BJ (cell line): ENCODE data around the gene CCDC17. TPM values are rescaled to one million over a fixed set of nuclear protein-coding genes. Genes with fewer than 3 reads are reported as not detected.
"Not testable (repeated sequence)": the region's sequence is repeated elsewhere in the genome, so short reads cannot be mapped to it uniquely, and the experiment has no call there.

Source experiments
- CTCF ChIA-PET: fragments of 350-600 bp; formaldehyde crosslinking; extraction: SDS; loops from one replicate; lab custom pipeline; 2021; ENCODE audit warnings: antibody characterized with exemption, inconsistent platforms; lab: Yijun Ruan, JAX
- POLR2A ChIA-PET: fragments of 300-600 bp; sonication (Branson Sonifier 250); formaldehyde crosslinking; extraction: SDS; loops from one replicate; lab custom pipeline; 2021; ENCODE audit warnings: antibody characterized with exemption; lab: Charles Lee
- DNase-seq: peaks from one replicate; pipeline ENCODE4 v3.0.0-alpha.2; 2011; ENCODE audit warnings: low read depth
- H3K27me3 ChIP-seq: 2 replicates; pipeline ENCODE4 v1.6.0; 2011; ENCODE audit warnings: low read length; ENCODE audit not compliant: control insufficient read depth, insufficient read depth
- H3K36me3 ChIP-seq: 2 replicates; pipeline ENCODE4 v1.5.1; 2011; ENCODE audit warnings: low read length; ENCODE audit not compliant: control insufficient read depth, insufficient read depth
- H3K4me3 ChIP-seq: 2 replicates; pipeline ENCODE4 v1.5.1; 2011; ENCODE audit warnings: low read depth, mild to moderate bottlenecking, control low read depth, low read length
- polyA plus RNA-seq: library from polyadenylated mRNA; depleted of rRNA; stranded (reverse); fragments of >200 nt; gene quantifications from 2 replicates; pipeline ENCODE4 v1.2.3, GENCODE V29; 2011
- TF ChIP-seq, protein P1 (sequence below): IDR thresholded peaks from 2 replicates; pipeline ENCODE4 v1.5.1; 2011; ENCODE audit warnings: low read depth, mild to moderate bottlenecking, control low read depth, inconsistent platforms, low read length, moderate library complexity; ENCODE audit not compliant: insufficient read depth

CCDC17 gene
- polyA plus RNA-seq, 1 experiment: 0.29 TPM

DNA sequence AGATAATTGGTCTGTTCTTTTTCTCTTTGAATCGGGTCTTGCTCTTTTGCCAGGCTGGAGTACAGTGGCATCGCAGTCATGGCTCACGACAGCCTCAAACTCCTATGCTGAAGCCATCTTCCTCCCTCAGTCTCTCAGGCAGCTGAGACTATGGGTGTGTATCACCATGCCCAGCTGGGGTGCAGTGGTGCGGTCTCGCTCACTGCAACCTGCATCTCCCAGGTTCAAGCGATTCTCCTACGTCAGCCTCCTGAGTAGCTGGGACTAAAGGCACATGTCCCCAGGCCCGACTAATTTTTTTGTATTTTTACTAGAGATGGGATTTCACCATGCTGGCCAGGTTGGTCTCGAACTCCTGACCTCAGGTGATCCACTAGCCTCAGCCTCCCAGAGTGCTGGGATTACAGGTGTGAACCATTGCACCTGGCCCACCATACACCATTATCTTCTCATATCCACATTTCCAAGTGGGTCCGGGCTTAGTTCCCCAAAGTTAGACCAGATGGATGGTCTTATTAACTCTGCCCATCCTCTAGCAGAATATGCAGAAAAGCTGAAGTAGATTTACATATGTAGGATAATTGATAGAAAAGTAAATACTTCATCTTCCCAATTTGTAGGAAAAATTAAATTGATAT lies 13.1 kb downstream of the CCDC17 start:
- no peak for DNase-seq
- TF ChIP-seq, protein P1, sequence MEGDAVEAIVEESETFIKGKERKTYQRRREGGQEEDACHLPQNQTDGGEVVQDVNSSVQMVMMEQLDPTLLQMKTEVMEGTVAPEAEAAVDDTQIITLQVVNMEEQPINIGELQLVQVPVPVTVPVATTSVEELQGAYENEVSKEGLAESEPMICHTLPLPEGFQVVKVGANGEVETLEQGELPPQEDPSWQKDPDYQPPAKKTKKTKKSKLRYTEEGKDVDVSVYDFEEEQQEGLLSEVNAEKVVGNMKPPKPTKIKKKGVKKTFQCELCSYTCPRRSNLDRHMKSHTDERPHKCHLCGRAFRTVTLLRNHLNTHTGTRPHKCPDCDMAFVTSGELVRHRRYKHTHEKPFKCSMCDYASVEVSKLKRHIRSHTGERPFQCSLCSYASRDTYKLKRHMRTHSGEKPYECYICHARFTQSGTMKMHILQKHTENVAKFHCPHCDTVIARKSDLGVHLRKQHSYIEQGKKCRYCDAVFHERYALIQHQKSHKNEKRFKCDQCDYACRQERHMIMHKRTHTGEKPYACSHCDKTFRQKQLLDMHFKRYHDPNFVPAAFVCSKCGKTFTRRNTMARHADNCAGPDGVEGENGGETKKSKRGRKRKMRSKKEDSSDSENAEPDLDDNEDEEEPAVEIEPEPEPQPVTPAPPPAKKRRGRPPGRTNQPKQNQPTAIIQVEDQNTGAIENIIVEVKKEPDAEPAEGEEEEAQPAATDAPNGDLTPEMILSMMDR: no peak
- Histone ChIP-seq H3K27me3 (no peaks in the 10 kb centered on the region), H3K4me3 (no peak overlapping the region), H3K36me3 (peaks cover 4% of the 10 kb centered on the region; the same call in 1 of the 2 replicates)
- ChIA-PET CTCF (interaction anchor here (0.6 to 1.0 kb wide), 2 partner anchors 10 to 20 kb away, joined by 3 read pairs; no protein-coding TSS in a partner anchor), POLR2A (no interaction called here)

DNA sequence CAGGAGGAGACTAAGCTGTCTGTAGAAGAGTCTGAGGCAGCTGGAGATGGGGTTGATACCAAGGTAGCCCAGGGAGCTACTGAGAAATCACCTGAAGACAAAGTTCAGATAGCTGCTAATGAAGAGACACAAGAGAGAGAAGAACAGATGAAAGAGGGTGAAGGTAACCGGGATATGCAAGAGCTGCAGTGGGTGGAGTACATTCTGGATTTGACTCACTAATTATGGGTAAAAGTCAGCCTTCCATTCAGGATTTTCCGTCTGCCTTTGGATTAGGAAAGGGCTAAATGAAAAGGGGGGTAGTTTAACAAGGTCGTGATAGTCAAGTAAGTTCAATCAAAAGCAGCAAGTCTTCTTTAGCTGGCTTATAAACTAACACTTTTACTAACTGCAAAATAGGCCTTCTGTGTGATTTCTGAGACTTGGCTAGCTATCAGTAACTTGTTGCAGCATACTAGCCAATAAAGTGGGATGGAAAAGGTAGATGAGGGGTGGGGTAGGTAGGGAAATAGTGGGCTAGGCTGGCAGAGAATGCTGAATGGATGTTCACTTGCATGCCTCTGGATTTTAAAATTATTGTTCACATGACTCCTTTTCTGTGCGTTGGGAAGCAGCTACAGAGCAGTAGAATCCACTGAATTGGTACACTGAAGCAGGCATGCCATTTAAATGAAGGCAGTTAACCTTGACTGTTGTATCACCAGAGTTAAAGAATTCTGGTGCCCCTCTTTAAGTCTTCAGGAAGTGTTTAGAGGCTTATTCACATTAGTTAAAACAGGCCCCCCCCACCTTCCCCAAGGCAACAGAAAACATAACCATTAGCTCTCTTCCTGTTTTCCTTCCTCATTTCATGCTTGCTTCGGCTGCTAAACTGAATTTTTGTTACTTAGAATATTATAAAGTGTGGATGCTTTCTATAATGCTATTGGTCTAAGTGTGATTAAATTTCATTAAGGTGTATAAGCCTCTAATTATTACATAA lies 15.4 kb downstream of the CCDC17 start:
- ChIA-PET CTCF (interaction anchor here (1.2 to 2.0 kb wide), 2 partner anchors 9 to 14 kb away, joined by 3 to 5 read pairs; no protein-coding TSS in a partner anchor), POLR2A (interaction anchor here (0.5 kb wide), 1 partner anchor 127 kb away, joined by 3 read pairs; no protein-coding TSS in a partner anchor)
- Histone ChIP-seq H3K27me3 (no peaks in the 10 kb centered on the region), H3K4me3 (no peak overlapping the region), H3K36me3 (peaks cover 1% of the 10 kb centered on the region; the same call in 1 of the 2 replicates)
- TF ChIP-seq, protein P1: no peak
- no peak for DNase-seq

DNA sequence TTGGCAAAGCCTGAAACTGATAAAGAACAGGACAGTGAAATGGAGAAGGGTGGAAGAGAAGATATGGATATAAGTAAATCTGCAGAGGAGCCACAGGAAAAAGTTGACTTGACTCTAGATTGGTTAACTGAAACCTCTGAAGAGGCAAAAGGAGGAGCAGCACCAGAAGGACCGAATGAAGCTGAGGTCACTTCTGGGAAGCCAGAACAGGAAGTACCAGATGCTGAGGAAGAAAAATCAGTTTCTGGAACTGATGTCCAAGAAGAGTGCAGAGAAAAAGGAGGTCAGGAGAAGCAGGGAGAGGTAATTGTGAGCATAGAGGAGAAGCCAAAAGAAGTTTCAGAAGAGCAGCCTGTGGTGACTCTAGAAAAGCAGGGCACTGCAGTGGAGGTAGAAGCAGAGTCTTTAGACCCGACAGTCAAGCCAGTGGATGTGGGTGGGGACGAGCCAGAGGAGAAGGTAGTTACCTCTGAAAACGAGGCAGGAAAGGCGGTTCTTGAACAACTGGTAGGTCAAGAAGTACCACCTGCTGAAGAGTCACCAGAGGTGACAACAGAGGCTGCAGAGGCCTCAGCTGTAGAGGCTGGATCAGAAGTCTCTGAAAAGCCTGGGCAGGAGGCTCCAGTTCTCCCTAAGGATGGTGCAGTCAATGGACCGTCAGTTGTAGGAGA lies 16.3 kb downstream of the CCDC17 start:
- DNase-seq: no peak
- CTCF ChIA-PET: interaction anchor here (0.7 to 2.0 kb wide), 2 partner anchors 8 to 238 kb away, joined by 3 to 5 read pairs; no protein-coding TSS in a partner anchor

DNA sequence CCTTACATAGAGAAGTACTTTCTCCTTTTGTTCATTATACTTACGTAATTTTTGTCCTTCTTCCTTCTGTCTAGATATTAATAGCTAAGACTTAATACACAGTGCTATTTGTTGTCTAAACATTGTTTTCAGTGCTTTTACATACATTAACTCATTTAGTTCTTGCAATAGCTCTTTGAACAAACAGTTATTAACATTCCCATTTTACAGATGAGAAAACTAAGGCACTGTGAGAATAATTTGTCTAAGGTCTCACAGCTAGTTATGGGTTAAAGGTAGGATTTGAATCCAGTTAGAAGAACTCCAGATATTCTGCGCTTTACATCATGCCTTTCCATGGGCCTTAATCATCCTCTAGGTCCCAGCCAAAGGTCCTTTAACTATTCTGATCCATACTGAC lies 19.6 kb downstream of the CCDC17 start:
- H3K36me3 ChIP-seq: 0 out of 2 replicates have a peak, but pooled peaks cover 1% of the 10 kb centered on the region
- POLR2A ChIA-PET: interaction anchor here (0.6 kb wide), 1 partner anchor 73 kb away, joined by 8 read pairs; no protein-coding TSS in a partner anchor

More for the DNA sequence above, 16.3 kb downstream of the CCDC17 start:
- TF ChIP-seq, protein P1: no peak
- H3K27me3 ChIP-seq: no peaks in the 10 kb centered on the region
- peaks cover 1% of the 10 kb centered on the region; the same call in 1 of the 2 replicates for H3K36me3 ChIP-seq
- POLR2A ChIA-PET: no interaction called here
- H3K4me3 ChIP-seq: no peak overlapping the region

DNA sequence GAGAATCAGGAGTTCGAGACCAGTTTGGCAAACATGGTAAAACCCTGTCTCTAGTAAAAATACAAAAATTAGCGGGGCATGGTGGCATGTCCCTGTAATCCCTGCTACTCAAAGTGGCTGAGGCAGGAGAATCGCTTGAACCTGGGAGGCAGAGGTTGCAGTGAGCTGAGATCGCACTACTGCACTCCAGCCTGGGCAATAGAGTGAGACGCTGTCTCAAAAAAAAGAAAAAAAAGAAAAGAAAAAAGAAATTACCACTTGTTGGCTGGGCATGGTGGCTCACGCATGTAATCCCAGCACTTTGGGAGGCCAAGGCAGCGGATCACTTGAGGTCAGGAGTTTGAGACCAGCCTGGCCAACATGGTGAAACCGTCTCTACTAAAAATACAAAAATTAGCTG lies 27.1 kb downstream of the CCDC17 start:
- CTCF ChIA-PET, POLR2A ChIA-PET, H3K4me3 ChIP-seq, H3K36me3 ChIP-seq, DNase-seq, H3K27me3 ChIP-seq: not testable (repeated sequence)

More for the DNA sequence above, 19.6 kb downstream of the CCDC17 start:
- DNase-seq: no peak
- TF ChIP-seq, protein P1: no peak
- no peaks in the 10 kb centered on the region for H3K27me3 ChIP-seq
- no peak overlapping the region for H3K4me3 ChIP-seq
- CTCF ChIA-PET: no interaction called here
